Keratinocyte (primary cell): ENCODE data around the gene MDM4.

Experiments
- EZH2 ChIP-seq: IDR thresholded peaks from one replicate; pipeline ENCODE4 v1.6.1; 2012; ENCODE audit warnings: inconsistent platforms, mild to moderate bottlenecking, low read length, moderate library complexity
- TF ChIP-seq, protein P1 (sequence below), 3 experiments: IDR thresholded peaks in 1 of 3; conservative IDR thresholded peaks in 1 of 3; optimal IDR thresholded peaks in 1 of 3; 2 replicates in 2 of 3; 3 replicates in 1 of 3; pipeline versions ENCODE3 to v1.5.1; 2011; ENCODE audit warnings: low read length in 3 of 3, mild to moderate bottlenecking in 3 of 3, moderate library complexity in 2 of 3, control low read depth in 1 of 3, inconsistent platforms in 1 of 3; ENCODE audit not compliant: insufficient read depth in 2 of 3; ENCODE audit errors: extremely low read depth in 1 of 3

- TF ChIP-seq, protein P1, sequence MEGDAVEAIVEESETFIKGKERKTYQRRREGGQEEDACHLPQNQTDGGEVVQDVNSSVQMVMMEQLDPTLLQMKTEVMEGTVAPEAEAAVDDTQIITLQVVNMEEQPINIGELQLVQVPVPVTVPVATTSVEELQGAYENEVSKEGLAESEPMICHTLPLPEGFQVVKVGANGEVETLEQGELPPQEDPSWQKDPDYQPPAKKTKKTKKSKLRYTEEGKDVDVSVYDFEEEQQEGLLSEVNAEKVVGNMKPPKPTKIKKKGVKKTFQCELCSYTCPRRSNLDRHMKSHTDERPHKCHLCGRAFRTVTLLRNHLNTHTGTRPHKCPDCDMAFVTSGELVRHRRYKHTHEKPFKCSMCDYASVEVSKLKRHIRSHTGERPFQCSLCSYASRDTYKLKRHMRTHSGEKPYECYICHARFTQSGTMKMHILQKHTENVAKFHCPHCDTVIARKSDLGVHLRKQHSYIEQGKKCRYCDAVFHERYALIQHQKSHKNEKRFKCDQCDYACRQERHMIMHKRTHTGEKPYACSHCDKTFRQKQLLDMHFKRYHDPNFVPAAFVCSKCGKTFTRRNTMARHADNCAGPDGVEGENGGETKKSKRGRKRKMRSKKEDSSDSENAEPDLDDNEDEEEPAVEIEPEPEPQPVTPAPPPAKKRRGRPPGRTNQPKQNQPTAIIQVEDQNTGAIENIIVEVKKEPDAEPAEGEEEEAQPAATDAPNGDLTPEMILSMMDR (optimal IDR thresholded peaks at IDR 0.05 in 1 of 3, IDR thresholded peaks at IDR 0.05 in 1 of 3, conservative IDR thresholded peaks at IDR 0.05 in 1 of 3; ENCODE audit: extremely low read depth in 1 of 3, insufficient read depth in 2 of 3, low read length in 3 of 3), result no peak
- TF ChIP-seq EZH2, result no peak
Measured at GRCh38 chr1:204563780-204564179, 47.6 kb downstream of the MDM4 start.
